NCI-H2107 treated with DMSO at 0.1 percent for 48 hours (cell line): Measurements from ENCODE around the gene PRR14L.
"Not testable (repeated sequence)": the region's sequence is repeated elsewhere in the genome, so short reads cannot be mapped to it uniquely, and the experiment has no call there.

Source experiments
- DNase-seq: peaks from one replicate; lab custom pipeline; 2025; ENCODE audit not compliant: unreplicated experiment; lab: John Stamatoyannopoulos, UW

Gene PRR14L

DNA sequence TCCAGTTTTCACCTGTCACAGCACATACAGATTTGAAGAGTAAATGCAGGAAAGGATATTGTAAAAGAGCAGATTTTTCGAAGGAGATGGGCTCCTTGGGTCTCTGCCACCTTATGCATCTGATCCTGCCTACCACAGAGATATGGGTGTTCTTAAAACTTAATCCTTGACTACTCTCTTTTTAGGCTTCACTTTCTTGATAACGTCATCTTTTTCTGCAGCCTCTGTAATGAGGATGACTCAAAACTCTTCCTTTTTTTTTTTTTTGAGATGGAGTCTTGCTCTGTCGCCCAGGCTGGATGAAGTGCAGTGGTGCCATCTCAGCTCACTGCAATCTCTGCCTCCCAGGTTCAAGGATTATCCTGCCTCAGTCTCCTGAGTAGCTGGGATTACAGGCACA lies 7.8 kb downstream of the PRR14L start:
- DNase-seq: no peak

DNA sequence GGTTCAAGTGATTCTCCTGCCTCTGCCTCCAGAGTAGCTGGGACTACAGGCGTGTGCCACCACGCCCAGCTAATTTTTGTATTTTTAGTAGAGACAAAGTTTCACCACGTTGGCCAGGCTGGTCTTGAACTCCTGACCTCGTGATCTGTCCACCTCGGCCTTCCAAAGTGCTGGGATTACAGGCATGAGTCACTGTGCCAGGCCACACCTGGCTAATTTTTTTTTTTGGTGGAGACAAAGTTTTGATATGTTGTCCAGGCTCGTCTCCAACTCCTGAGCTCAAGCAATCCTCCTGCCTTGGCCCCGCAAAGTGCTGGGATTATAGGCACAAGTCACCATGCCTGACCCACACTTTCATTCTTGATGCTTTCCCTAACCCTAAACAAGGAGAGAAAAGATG lies 9.6 kb downstream of the PRR14L start:
- DNase-seq: not testable (repeated sequence)

DNA sequence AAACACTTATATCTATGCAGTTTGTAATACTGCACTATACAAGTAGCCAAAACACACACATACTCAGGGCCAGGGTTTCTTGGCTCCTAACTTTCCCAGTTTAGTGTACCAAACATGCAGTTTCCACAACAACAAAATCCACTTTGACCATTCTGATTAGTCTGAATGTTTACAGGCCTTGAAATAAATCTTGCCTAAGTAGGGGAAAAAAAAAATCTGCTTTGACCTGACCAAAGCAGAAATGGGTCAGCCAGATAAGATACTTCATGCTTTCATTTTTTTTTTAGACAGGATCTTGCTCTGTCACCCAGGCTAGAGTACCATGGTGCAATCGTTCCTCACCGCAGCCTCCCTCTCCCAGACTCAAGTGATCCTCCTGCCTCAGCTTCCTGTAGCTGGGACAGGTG lies 10.1 kb downstream of the PRR14L start:
- no peak for DNase-seq

DNA sequence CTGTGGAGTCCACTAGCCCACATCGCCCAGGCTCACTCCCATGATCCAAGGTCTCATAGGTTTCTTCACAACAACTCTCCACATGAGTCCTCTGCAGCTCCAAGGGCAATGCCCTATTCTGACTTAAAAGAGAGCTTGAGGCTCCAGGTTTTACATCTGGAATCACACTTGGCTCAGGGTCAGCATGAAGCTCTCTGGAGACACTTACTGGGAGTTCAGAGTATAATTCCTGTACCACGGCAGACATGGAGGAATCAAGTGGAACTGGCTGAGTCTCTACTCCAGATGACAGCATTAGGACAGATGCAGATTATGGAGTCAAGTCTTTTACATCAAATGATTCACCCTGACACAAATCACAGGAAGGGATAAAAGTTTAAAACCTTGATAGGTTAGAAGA lies 11.4 kb downstream of the PRR14L start:
- no peak for DNase-seq

DNA sequence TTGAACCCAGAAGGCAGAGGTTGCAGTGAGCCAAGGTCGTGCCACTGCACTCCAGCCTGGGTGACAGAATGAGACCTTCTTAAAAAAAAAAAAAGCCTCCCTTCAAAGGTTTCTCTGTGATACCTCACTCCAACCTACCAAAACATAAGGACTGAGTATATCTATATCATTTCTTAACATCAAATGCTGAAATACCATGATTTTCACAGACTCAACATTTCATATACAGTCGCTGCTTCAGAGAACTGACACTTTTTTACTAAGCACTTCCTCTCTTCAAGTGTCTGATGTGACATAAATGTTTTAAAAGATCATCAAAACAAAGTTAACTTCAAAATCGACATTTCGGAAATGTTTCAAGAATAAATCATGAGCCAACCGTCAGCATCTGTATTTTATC lies 12.0 kb downstream of the PRR14L start:
- DNase-seq: no peak

DNA sequence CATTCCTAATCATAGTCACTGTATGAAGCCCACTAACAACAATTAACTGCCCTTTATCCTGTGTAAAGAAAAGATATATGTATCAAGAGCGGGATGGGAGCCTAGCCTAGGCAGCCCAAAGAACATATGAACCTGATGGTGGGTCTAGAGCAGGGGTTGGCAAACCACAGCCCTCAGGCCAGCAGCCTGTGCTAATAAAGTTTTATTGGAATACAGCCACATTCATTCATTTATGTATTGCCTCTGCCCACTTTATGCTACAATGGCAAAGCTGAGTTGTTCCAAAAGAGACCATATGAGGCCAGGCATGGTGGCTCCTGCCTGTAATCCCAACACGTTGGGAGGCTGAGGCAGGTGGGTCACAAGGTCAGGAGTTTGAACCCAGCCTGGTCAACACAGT lies 13.5 kb downstream of the PRR14L start:
- DNase-seq: no peak

DNA sequence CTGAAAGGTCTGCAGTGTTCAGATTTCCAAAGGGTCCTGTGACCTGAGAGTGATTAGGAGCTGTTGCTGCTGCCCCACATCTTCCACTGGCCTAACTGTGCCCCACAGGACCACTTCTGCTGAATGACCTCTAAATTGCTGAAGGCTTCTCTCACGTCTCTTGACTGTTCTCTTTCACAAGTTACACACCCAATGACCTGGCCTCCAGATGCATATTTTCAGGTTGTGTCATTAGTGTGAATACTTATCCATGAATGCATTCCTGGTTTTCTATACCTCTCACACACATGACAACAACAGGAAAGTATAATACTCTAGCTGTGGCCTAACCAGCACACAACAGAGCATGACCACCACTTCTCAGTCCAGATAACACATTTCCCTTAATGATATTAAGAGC lies 15.4 kb downstream of the PRR14L start:
- DNase-seq: no peak

DNA sequence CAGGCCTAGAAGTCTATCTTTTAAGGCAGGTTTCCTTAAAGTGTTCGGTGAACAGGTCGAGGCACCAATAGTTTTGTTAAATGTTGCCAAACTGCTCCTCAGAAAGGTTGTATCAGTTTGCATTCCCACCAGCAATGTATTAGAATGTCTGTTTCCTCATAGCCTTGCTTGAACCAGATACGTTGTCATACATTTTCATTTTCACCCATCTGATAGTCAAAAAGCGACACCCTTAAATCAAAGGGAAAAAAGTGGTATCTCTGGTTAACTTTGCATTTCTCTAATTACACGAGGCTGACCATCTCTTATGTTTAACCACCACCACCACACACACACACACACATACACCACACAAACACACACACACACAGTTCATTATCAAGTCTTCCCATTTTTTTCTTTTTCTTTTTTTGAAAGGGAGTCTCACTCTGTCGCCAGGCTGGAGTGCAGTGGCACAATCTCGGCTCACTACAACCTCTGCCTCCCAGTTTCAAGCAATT lies 16.3 kb downstream of the PRR14L start:
- no peak for DNase-seq

DNA sequence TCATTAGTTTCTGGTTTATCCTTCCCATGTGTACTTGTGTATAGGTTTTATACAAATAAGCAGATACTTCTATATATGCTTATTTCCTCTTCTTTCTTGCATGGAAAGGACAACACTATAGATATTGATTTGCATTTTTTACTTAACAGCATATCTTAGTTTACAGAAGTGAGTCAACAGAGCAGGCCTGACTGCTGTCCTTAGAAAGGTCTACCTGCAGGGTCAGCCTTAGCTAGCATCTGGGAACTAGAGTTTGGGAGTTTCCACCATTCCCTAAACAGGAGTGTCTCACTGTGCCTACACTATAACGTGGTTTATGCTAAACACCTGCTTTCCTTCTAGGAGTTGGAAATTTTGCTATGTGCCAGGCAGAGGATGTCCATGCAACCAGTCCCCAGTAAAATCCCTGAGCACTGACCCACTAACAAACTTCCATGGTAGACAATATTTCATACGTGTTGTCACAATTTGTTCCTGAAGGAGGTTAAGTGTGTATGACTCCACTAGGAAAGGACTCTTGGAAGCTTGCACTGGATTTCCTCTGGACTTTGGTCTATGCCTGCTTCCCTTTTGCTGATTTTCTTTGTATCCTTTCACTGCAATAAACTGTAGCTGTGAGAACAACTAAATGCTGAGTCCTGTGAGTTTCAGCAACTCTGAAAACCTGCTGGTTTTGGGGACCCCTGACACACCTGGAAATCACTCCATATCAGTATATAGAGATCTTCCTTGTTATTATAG lies 17.7 kb downstream of the PRR14L start:
- DNase-seq: no peak

DNA sequence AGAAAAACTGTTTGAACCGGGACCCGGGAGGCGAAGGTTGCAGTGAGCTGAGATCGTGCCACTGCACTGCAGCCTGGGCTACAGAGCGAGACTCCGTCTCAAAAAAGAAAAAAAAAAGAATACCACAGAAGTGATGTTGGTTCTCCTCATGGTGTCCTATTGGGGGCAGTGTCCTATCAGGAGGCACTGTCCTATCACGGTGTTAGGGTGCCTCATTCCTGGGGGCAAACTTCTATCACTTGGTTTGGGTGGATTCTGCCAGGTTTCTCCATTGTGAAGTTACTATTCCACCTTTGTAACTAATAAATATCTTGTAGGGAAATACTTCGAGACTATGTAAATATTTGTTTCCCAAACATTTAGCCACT lies 19.6 kb downstream of the PRR14L start:
- DNase-seq: no peak

DNA sequence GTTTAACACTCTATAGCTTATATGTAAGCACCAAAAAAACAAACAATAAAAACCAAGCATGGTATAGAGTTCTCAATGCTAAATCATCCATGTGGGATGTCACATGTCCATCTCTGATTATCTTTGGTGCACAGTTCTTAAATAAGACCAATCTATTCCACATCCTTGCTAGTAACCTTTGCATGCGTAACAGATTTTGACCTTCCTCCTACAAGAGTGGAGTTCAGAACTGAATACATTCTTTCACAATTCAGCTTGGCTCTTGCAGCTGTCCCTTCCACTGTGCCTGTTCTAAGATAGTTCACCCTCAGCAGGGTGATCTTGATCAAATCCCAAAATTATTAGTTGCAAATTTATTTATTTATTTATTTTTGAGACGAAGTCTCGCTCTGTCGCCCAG lies 21.1 kb downstream of the PRR14L start:
- DNase-seq: no peak

DNA sequence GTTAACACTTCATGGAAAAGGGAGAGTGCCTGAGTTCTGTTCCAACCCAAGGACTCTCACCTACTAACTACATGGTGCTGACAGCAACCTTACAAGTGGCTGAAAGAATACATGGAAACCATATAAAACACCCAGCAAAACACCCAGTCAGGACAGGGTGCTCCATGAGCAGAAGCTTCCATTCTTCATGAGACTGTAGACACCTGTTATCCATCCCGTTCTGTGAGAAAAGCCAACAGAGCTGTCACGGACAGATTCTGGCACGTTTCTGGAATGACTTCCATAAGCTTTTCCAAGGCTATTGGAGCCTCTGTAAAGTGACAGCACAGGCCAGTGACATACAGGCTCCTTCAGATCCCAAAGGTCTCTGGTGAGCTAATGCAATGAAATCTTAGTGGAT lies 23.2 kb downstream of the PRR14L start:
- no peak for DNase-seq

DNA sequence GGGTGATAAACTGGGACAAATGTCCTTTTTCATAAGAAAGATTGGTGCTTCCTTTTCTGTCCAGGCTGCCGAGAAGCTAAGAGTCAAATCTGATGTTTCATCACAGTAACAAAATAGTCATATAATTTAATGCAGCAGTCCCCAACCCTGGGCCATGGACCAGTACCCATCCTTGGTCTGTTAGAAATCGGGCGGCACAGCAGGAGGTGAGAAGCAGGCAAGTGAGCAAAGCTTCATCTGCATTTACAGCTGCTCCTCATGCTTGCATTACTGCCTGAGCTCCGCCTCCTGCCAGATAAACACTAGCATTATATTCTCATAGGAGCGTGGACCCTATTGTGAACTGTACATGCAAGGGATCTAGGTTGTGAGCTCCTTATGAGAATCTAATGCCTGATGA lies 26.2 kb downstream of the PRR14L start:
- no peak for DNase-seq

DNA sequence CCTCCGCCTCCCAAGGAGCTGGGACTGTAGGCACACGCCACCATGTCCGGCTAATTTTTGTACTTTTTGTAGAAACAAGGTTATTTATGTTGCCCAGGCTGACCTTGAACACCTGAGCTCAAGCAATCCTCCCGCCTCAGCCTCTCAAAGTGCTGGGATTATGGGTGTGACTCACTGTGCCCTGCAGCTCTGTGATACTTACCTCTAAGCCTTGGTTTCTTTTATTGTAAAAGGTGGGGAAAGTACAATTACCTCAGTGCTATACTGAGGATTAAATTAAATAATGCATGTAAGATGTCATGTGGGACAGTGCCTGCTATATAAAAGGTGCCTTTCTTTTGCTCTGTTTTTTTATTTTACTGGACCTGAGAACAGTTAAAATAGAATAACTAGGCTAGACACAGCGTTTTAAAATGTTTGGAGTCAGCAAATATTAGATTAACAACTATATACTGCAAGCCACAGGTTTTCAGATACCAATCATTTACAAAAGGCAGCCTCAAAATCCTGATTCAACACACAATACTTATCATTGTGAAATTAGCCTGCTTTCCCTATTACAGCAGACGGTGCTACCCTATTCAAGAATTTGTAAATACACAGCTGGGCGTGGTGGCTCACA lies 30.0 kb downstream of the PRR14L start:
- DNase-seq: no peak

DNA sequence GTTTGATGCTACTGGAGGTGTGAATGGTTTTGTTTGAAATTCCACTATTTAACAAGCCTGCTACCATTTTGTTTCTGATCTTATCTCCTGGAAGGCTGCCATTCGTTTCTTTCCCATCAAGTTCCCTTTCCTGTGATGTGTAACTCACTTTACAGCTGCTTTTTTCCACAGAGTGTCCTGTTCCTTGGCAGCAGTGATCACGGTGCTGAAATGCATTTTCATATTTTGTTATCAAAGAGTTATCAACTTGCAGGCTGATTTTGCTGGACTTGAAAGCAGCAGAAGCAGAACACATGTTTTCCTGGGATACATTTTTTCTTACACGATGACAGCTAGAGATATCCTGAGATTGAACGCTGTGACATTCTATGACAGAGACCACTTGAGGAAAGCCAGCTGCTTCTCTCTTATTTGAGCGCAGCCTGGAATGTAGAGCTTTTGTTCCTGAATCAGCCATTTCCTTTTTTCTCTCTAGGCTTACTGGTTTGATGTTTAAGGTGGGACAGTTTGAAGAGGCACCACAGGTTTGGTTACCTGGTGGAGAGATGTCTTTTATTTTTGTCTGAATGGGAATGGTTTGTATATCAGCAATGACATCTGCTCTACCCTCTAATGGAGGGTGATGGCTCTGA lies 34.7 kb downstream of the PRR14L start:
- no peak for DNase-seq

DNA sequence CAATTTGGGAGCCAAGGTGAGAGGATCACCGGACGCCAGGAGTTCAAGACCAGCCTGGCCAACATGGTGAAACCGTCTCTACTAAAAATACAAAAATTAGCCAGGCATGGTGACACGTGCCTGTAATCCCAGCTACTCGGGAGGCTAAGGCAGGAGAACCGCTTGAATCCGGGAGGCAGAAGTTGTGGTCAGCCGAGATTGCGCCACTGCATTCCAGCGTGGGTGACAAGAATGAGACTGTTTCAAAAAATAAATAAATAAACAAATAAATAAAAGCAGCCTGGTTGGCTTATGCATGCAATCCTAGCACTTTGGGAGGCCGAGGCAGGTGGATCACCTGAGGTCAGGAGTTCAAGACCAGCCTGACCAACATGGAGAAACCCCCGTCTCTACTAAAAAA lies 38.7 kb downstream of the PRR14L start:
- DNase-seq: not testable (repeated sequence)

DNA sequence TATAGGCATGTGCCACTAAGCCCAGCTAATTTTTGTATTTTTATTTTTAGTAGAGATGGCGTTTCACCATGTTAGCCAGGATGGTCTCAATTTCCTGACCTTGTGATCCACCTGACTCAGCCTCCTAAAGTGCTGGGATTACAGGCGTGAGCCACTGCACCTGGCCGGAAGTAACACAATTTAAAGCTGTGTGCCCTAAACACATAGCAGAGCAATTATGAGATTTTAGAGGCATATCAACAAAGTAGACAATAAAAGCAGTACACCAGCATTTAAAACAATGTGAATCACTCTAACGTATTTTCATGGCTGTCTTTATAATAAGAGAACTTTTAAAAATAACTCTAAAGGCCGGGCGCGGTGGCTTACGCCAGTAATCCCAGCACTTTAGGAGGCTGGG lies 42.4 kb downstream of the PRR14L start:
- DNase-seq: no peak

DNA sequence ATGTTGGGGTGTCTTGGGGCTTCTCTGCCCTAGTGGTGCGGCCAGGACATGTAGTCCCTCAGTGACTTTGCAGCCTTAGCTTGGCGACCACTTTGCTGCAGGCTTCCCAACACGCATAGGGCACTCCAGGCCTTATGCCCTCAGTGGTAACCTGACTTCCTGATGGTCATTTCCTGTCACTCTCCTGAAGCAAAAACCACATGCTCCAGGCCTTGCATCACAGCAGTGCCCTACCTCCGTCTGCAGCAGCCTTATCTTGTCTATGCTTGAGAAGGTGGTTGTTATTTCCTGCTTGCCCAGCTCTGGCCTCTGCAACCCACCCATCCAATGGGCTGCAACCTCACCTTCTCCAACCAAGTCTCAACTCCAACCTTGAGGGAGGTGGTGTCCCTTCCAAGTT lies 54.5 kb downstream of the PRR14L start:
- DNase-seq: no peak

DNA sequence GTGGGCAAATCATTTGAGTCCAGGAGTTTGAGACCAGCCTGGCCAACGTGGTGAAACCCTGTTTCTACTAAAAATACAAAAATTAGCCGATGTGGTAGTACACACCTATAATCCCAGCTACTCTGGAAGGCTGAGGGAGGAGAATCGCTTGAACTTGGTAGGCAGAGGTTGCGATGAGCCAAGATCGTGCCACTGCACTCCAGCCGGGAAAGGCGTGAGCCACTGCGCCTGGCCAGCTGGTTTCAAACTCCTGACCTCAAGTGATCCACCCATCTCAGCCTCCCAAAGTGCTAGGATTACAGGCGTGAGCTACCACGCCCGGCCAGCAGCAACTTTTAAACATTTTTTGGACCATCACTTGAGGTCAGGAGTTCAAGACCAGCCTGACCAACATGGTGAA lies 55.9 kb downstream of the PRR14L start:
- not testable (repeated sequence) for DNase-seq

DNA sequence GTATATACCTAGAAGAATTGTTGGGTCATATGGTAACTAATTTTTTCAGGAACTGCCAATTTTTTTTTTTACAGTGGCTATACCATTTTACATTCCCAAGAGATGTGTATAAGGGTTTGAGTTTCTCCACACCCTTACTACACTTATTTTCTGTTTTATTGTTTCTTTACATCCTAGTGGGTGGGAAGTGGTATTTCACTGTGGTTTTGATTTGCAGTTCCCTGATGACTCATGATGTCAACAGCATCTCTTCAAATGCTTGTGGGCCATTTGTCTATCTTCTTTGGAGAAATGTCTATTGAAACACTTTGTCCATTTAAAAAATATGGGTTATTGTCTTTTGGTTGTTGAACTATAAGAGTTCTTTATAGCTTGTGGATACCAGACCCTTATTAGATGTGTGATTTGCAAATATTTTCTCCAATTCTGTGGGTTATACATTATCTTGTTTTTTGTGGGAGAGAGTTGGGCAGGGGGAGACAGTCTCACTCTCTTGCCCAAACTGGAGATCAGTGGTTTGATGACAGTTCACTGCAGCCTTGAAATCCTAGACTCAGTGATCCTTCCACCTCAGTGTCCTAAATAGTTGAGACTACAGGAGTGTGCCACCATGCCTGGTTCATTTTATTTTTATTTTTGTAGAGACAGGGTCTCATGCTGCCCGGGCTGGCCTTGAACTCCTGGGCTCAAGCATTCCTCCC lies 57.6 kb downstream of the PRR14L start:
- no peak for DNase-seq

DNA sequence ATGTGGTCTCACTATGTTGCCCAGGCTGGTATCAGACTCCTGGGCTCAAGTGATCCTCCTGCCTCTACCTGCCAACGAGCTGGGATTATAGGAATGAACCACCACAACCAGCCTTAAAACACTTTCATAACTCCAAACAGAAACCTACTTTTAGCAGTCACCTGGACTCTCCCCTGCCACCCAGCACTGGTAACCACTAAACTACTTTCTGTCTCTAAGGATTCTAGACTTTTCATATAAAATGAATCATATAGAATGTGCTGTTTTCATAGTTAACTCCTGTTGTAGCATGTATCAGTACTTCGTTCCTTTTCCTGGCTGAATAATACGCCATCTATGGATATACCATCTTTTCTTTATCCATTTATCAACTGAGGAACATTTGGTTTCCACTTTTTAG lies 58.5 kb downstream of the PRR14L start:
- no peak for DNase-seq
